ENCODE results near the gene ATP10A.

DNA sequence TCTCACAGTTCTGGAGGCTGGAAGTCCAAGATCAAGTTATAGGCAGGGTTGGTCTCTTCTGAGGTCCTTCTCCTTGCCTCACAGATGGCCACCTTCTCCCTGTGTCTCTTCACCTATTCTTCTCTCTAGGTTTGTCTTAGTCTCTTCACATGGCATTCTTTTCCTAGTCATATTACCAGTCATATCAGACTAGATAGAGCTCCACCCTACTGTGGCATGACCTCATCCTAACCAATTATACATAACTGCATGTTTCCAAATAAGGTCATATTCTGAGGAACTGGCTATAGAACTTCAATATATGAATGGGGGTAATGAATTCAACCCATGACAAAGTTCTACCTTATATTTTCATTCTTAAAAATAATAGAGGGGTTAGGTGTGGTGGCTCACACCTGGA, 227.9 kb downstream of the ATP10A start:
- TF ChIP-seq, protein P1, sequence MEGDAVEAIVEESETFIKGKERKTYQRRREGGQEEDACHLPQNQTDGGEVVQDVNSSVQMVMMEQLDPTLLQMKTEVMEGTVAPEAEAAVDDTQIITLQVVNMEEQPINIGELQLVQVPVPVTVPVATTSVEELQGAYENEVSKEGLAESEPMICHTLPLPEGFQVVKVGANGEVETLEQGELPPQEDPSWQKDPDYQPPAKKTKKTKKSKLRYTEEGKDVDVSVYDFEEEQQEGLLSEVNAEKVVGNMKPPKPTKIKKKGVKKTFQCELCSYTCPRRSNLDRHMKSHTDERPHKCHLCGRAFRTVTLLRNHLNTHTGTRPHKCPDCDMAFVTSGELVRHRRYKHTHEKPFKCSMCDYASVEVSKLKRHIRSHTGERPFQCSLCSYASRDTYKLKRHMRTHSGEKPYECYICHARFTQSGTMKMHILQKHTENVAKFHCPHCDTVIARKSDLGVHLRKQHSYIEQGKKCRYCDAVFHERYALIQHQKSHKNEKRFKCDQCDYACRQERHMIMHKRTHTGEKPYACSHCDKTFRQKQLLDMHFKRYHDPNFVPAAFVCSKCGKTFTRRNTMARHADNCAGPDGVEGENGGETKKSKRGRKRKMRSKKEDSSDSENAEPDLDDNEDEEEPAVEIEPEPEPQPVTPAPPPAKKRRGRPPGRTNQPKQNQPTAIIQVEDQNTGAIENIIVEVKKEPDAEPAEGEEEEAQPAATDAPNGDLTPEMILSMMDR (IDR thresholded peaks at IDR 0.05; ENCODE audit: poor library complexity) = no peak
- no peak for TF ChIP-seq EZH2 (IDR thresholded peaks at IDR 0.05; ENCODE audit: borderline replicate concordance)
